HepG2 (cell line): ENCODE measurements around the gene TUBGCP4. TPM values are rescaled to one million over a fixed set of nuclear protein-coding genes. Genes with fewer than 3 reads are reported as not detected.

Source experiments
- AGO2 ChIP-seq: fragments of 200-400 bp; formaldehyde crosslinking; optimal IDR thresholded peaks from 2 replicates; pipeline ENCODE3; 2017; ENCODE audit warnings: mild to moderate bottlenecking, low read depth, low read length, moderate library complexity
- AKNA ChIP-seq: sonication (generic); formaldehyde crosslinking; IDR thresholded peaks from 2 replicates; pipeline ENCODE4 v1.4.0; 2020; ENCODE audit warnings: missing genetic modification reagents, borderline replicate concordance
- ATF5 ChIP-seq: sonication (generic); formaldehyde crosslinking; IDR thresholded peaks from 2 replicates; pipeline ENCODE4 v1.4.0; 2020; ENCODE audit warnings: mild to moderate bottlenecking, low read depth, missing genetic modification reagents
- E2F2 ChIP-seq: sonication (generic); formaldehyde crosslinking; IDR thresholded peaks from 2 replicates; pipeline ENCODE4 v1.4.0; 2020; ENCODE audit warnings: missing genetic modification reagents, borderline replicate concordance
- IRF2 ChIP-seq: IDR thresholded peaks from 2 replicates; pipeline ENCODE4 v1.6.1; 2018; ENCODE audit warnings: missing genetic modification reagents, missing compliant biosample characterization
- JUND ChIP-seq: sonication (generic); formaldehyde crosslinking; IDR thresholded peaks from 2 replicates; pipeline ENCODE4 v1.8.0; 2022; ENCODE audit warnings: mild to moderate bottlenecking, missing genetic modification reagents
- NR0B2 ChIP-seq: sonication (generic); formaldehyde crosslinking; IDR thresholded peaks from 2 replicates; pipeline ENCODE4 v1.4.0; 2020; ENCODE audit warnings: mild to moderate bottlenecking, missing genetic modification reagents
- PBX2 ChIP-seq: IDR thresholded peaks from 2 replicates; pipeline ENCODE4 v1.6.1; 2016; ENCODE audit warnings: control low read depth
- RNF219 ChIP-seq: sonication (generic); formaldehyde crosslinking; IDR thresholded peaks from 2 replicates; pipeline ENCODE4 v1.5.0; 2020; ENCODE audit warnings: mild to moderate bottlenecking, missing genetic modification reagents
- TFAP4 ChIP-seq: sonication (generic); IDR thresholded peaks from 2 replicates; pipeline ENCODE4 v1.6.1; 2016; ENCODE audit warnings: low read depth, borderline replicate concordance
- ZFYVE20 ChIP-seq: sonication (generic); formaldehyde crosslinking; IDR thresholded peaks from 2 replicates; pipeline ENCODE4 v1.8.0; 2023; ENCODE audit warnings: low read depth, mild to moderate bottlenecking, moderate library complexity, missing genetic modification reagents, borderline replicate concordance
- ZKSCAN8 ChIP-seq: IDR thresholded peaks from 2 replicates; pipeline ENCODE4 v1.6.1; 2016; ENCODE audit warnings: borderline replicate concordance, missing genetic modification reagents, missing compliant biosample characterization
- ZNF644 ChIP-seq: IDR thresholded peaks from 2 replicates; pipeline ENCODE4 v1.6.1; 2016; ENCODE audit warnings: low read depth
- ZNF782 ChIP-seq: sonication (generic); formaldehyde crosslinking; IDR thresholded peaks from 2 replicates; pipeline ENCODE4 v1.4.0; 2020; ENCODE audit warnings: missing genetic modification reagents, mild to moderate bottlenecking, borderline replicate concordance
- ZNF790 ChIP-seq: sonication (generic); formaldehyde crosslinking; IDR thresholded peaks from 2 replicates; pipeline ENCODE4 v1.8.0; 2022; ENCODE audit warnings: missing genetic modification reagents, mild to moderate bottlenecking, borderline replicate concordance
- polyA plus RNA-seq, 8 experiments: library from polyadenylated mRNA; depleted of rRNA in 3 of 8; stranded (reverse) in 7 of 8; unstranded in 1 of 8; fragments of >200 nt; fragmentation: Illumina TruSeq in 4 of 8; extraction: Trizol in 4 of 8; gene quantifications; 2 replicates each; pipeline versions ENCODE4 v1.2.1 to v1.2.3, GENCODE V29; 2011 to 2016; ENCODE audit warnings: low read depth in 4 of 8, missing spikeins in 1 of 8, mixed read lengths in 1 of 8; ENCODE audit not compliant: insufficient read depth in 1 of 8
- total RNA-seq, 5 experiments: library from RNA; depleted of rRNA; stranded (reverse); fragments of >200 nt; fragmentation: Illumina TruSeq; extraction: Trizol; gene quantifications; 2 replicates each; pipeline ENCODE4 v1.2.3, GENCODE V29; 2016; ENCODE audit warnings: low read depth in 1 of 5

TUBGCP4 gene
- total and polyA plus RNA-seq, 2 of the 13 experiments (the other 11 are each of a cell fraction or from before 2014, with no cell fraction given): 15.0 to 20.5 TPM

- TF ChIP-seq AKNA (CRISPR knock-in tag) (0 out of 2 replicates have a peak, but pooled peaks have one; percentile 28), TFAP4 (no peak), ATF5 (CRISPR knock-in tag) (no peak), ZNF790 (CRISPR knock-in tag) (peak; percentile 78; the same call in 1 of the 2 replicates), AGO2 (peak; percentile 86), NR0B2 (CRISPR knock-in tag) (peak; percentile 83), IRF2 (0 out of 2 replicates have a peak, but pooled peaks have one; percentile 26), JUND (CRISPR knock-in tag) (peak; percentile 14; the same call in 1 of the 2 replicates), RNF219 (CRISPR knock-in tag) (no peak; the same call in 1 of the 2 replicates), ZFYVE20 (CRISPR knock-in tag) (peak; percentile 81; the same call in 1 of the 2 replicates), ZNF644 (CRISPR knock-in tag) (no peak), ZNF782 (CRISPR knock-in tag) (no peak), E2F2 (CRISPR knock-in tag) (peak; percentile 16; the same call in 1 of the 2 replicates), ZKSCAN8 (no peak), PBX2 (CRISPR knock-in tag) (no peak)
Measured at GRCh38 chr15:43329960-43330779, 40.7 kb upstream of the TUBGCP4 start, which contains the start of gene LCMT2 (continued).
